WERI-Rb-1 (cell line): ENCODE data around the gene CHURC1.
A peak's percentile ranks its signal among the peaks of the same experiment; 100 is the strongest.

Experiments
- DNase-seq: peaks from one replicate; pipeline ENCODE4 v3.0.0-alpha.2; 2020
- H3K27ac ChIP-seq: fragments of 250-450 bp; sonication (Bioruptor Pico); 2 replicates; pipeline ENCODE4 v1.5.1; 2020; ENCODE audit warnings: mild to moderate bottlenecking, moderate library complexity
- H3K27me3 ChIP-seq: fragments of 250-450 bp; sonication (Bioruptor Pico); 2 replicates; pipeline ENCODE4 v1.5.1; 2021; ENCODE audit warnings: mild to moderate bottlenecking, low read depth, moderate library complexity; ENCODE audit not compliant: insufficient read depth, severe bottlenecking
- H3K36me3 ChIP-seq: fragments of 250-450 bp; sonication (Bioruptor Pico); 2 replicates; pipeline ENCODE4 v1.5.1; 2020; ENCODE audit warnings: mild to moderate bottlenecking, moderate library complexity
- H3K4me3 ChIP-seq: 2 replicates; pipeline ENCODE4 v1.5.1; 2011; ENCODE audit warnings: low read depth, mild to moderate bottlenecking, control low read depth, low read length
- H3K9me3 ChIP-seq: fragments of 250-450 bp; sonication (Bioruptor Pico); 2 replicates; pipeline ENCODE4 v1.5.1; 2021; ENCODE audit warnings: mild to moderate bottlenecking, moderate library complexity; ENCODE audit not compliant: severe bottlenecking
- CTCF ChIP-seq: IDR thresholded peaks from 2 replicates; pipeline ENCODE4 v1.5.1; 2011; ENCODE audit warnings: low read depth, mild to moderate bottlenecking, control low read depth, inconsistent platforms, low read length

CHURC1 gene

GRCh38 chr14:64934338-64934929 is 20.2 kb downstream of the CHURC1 start:
- no peak overlapping the region for H3K4me3 ChIP-seq
- H3K27me3 ChIP-seq, result no peaks in the 10 kb centered on the region
- H3K9me3 ChIP-seq, result no peaks in the 10 kb centered on the region
- H3K27ac ChIP-seq, result no peak overlapping the region
- no peak for DNase-seq
- no peak for TF ChIP-seq CTCF
- peaks cover 15% of the 10 kb centered on the region for H3K36me3 ChIP-seq

GRCh38 chr14:64935508-64935907 is 21.3 kb downstream of the CHURC1 start:
- no peak overlapping the region for H3K27ac ChIP-seq
- no peaks in the 10 kb centered on the region for H3K9me3 ChIP-seq
- peaks cover 14% of the 10 kb centered on the region for H3K36me3 ChIP-seq
- no peak overlapping the region for H3K4me3 ChIP-seq
- no peaks in the 10 kb centered on the region for H3K27me3 ChIP-seq
- no peak for DNase-seq
- no peak for TF ChIP-seq CTCF

GRCh38 chr14:64937171-64937820 is 23.0 kb downstream of the CHURC1 start:
- Histone ChIP-seq H3K36me3 (peaks cover 2% of the 10 kb centered on the region), H3K4me3 (no peak overlapping the region)

GRCh38 chr14:64937821-64938193 is 23.6 kb downstream of the CHURC1 start:
- Histone ChIP-seq H3K36me3 (no peaks in the 10 kb centered on the region; the same call in none of the 2 replicates), H3K27me3 (no peaks in the 10 kb centered on the region), H3K27ac (no peak overlapping the region), H3K9me3 (no peaks in the 10 kb centered on the region), H3K4me3 (no peak overlapping the region)
- 0 out of 2 replicates have a peak, but pooled peaks have one; percentile 29 for TF ChIP-seq CTCF
- DNase-seq, result no peak

More at GRCh38 chr14:64937171-64937820, 23.0 kb downstream of the CHURC1 start:
- no peak overlapping the region for H3K27ac ChIP-seq
- no peaks in the 10 kb centered on the region for H3K27me3 ChIP-seq
- no peak for TF ChIP-seq CTCF
- no peak for DNase-seq
- H3K9me3 ChIP-seq, result no peaks in the 10 kb centered on the region

- Histone ChIP-seq H3K9me3 (no peaks in the 10 kb centered on the region), H3K4me3 (no peak overlapping the region), H3K27ac (no peak overlapping the region), H3K36me3 (no peaks in the 10 kb centered on the region), H3K27me3 (no peaks in the 10 kb centered on the region)
- DNase-seq, result no peak
- no peak for TF ChIP-seq CTCF
Measured at GRCh38 chr14:64938972-64939816, 24.9 kb downstream of the CHURC1 start.
